WERI-Rb-1 (cell line): Measurements from ENCODE around the gene ACKR3.

Source experiments
- DNase-seq: peaks from one replicate; pipeline ENCODE4 v3.0.0-alpha.2; 2020
- H3K27ac ChIP-seq: fragments of 250-450 bp; sonication (Bioruptor Pico); 2 replicates; pipeline ENCODE4 v1.5.1; 2020; ENCODE audit warnings: mild to moderate bottlenecking, moderate library complexity
- H3K27me3 ChIP-seq: fragments of 250-450 bp; sonication (Bioruptor Pico); 2 replicates; pipeline ENCODE4 v1.5.1; 2021; ENCODE audit warnings: mild to moderate bottlenecking, low read depth, moderate library complexity; ENCODE audit not compliant: insufficient read depth, severe bottlenecking
- H3K36me3 ChIP-seq: fragments of 250-450 bp; sonication (Bioruptor Pico); 2 replicates; pipeline ENCODE4 v1.5.1; 2020; ENCODE audit warnings: mild to moderate bottlenecking, moderate library complexity
- H3K4me3 ChIP-seq: 2 replicates; pipeline ENCODE4 v1.5.1; 2011; ENCODE audit warnings: low read depth, mild to moderate bottlenecking, control low read depth, low read length
- H3K9me3 ChIP-seq: fragments of 250-450 bp; sonication (Bioruptor Pico); 2 replicates; pipeline ENCODE4 v1.5.1; 2021; ENCODE audit warnings: mild to moderate bottlenecking, moderate library complexity; ENCODE audit not compliant: severe bottlenecking
- TF ChIP-seq, protein P1 (sequence below): IDR thresholded peaks from 2 replicates; pipeline ENCODE4 v1.5.1; 2011; ENCODE audit warnings: low read depth, mild to moderate bottlenecking, control low read depth, inconsistent platforms, low read length

The ACKR3 gene

GRCh38 chr2:236590846-236591245 lies 21.2 kb downstream of the ACKR3 start:
- Histone ChIP-seq H3K4me3 (no peak overlapping the region), H3K27me3 (no peaks in the 10 kb centered on the region), H3K27ac (no peak overlapping the region), H3K9me3 (no peaks in the 10 kb centered on the region), H3K36me3 (no peaks in the 10 kb centered on the region)
- TF ChIP-seq, protein P1, sequence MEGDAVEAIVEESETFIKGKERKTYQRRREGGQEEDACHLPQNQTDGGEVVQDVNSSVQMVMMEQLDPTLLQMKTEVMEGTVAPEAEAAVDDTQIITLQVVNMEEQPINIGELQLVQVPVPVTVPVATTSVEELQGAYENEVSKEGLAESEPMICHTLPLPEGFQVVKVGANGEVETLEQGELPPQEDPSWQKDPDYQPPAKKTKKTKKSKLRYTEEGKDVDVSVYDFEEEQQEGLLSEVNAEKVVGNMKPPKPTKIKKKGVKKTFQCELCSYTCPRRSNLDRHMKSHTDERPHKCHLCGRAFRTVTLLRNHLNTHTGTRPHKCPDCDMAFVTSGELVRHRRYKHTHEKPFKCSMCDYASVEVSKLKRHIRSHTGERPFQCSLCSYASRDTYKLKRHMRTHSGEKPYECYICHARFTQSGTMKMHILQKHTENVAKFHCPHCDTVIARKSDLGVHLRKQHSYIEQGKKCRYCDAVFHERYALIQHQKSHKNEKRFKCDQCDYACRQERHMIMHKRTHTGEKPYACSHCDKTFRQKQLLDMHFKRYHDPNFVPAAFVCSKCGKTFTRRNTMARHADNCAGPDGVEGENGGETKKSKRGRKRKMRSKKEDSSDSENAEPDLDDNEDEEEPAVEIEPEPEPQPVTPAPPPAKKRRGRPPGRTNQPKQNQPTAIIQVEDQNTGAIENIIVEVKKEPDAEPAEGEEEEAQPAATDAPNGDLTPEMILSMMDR, result no peak
- DNase-seq, result no peak

DNA sequence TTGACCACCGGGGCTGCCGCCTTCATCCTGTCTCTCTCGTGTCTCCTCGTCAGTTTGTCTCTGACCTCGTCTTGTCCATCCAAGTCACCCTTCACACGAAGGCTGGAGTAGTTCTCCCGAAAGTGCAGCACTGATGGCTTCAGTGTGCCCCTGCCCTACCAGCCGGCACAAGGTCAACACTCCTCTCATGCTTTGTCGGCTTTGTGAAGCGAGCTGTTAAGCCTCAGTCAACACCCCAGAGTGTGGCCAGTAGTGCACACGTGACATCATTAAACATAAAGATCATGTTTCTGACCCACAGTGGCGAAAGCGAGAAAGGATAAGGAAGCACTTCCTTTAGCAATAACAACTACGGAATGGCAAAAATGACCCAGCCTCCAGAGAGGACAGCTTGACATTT lies 23.2 kb downstream of the ACKR3 start:
- TF ChIP-seq, protein P1, result no peak
- no peaks in the 10 kb centered on the region for H3K36me3 ChIP-seq
- H3K9me3 ChIP-seq, result no peaks in the 10 kb centered on the region
- H3K4me3 ChIP-seq, result no peak overlapping the region
- H3K27me3 ChIP-seq, result no peaks in the 10 kb centered on the region
- DNase-seq, result no peak
- no peak overlapping the region for H3K27ac ChIP-seq

- DNase-seq, result no peak
- no peaks in the 10 kb centered on the region for H3K27me3 ChIP-seq
- TF ChIP-seq, protein P1, result no peak
- no peak overlapping the region for H3K27ac ChIP-seq
- H3K9me3 ChIP-seq, result no peaks in the 10 kb centered on the region
- H3K4me3 ChIP-seq, result no peak overlapping the region
- H3K36me3 ChIP-seq, result no peaks in the 10 kb centered on the region
These were observed 23.9 kb downstream of the ACKR3 start for GRCh38 chr2:236593531-236593930.

- no peaks in the 10 kb centered on the region for H3K36me3 ChIP-seq
- no peaks in the 10 kb centered on the region for H3K9me3 ChIP-seq
- TF ChIP-seq, protein P1, result no peak
- H3K27ac ChIP-seq, result no peak overlapping the region
- H3K4me3 ChIP-seq, result no peak overlapping the region
- no peak for DNase-seq
- no peaks in the 10 kb centered on the region for H3K27me3 ChIP-seq
These were observed 24.3 kb downstream of the ACKR3 start for GRCh38 chr2:236593956-236594355.

GRCh38 chr2:236597629-236598028 lies 28.0 kb downstream of the ACKR3 start:
- Histone ChIP-seq H3K9me3 (no peaks in the 10 kb centered on the region), H3K36me3 (no peaks in the 10 kb centered on the region), H3K4me3 (no peak overlapping the region), H3K27me3 (no peaks in the 10 kb centered on the region), H3K27ac (no peak overlapping the region)
- no peak for DNase-seq
- TF ChIP-seq, protein P1, result no peak

- no peak overlapping the region for H3K27ac ChIP-seq
- no peaks in the 10 kb centered on the region for H3K27me3 ChIP-seq
- TF ChIP-seq, protein P1, result no peak
These were observed 29.4 kb downstream of the ACKR3 start for GRCh38 chr2:236599059-236599458.

More at GRCh38 chr2:236599059-236599458, 29.4 kb downstream of the ACKR3 start:
- DNase-seq, result no peak
- Histone ChIP-seq H3K4me3 (no peak overlapping the region), H3K9me3 (no peaks in the 10 kb centered on the region), H3K36me3 (no peaks in the 10 kb centered on the region)
